WTC11 (cell line): ENCODE results near the gene ENAH. TPM values are rescaled to one million over a fixed set of nuclear protein-coding genes. Genes with fewer than 3 reads are reported as not detected.

Experiments used
- ATAC-seq: fragments of 200-7000 bp; cut with Tn5 transposase; 2 replicates; pipeline ENCODE4 v1.10.0; 2021; ENCODE audit warnings: mild to moderate bottlenecking, moderate library complexity
- CTCF ChIA-PET: fragments of 300-600 bp; sonication (Branson Sonifier 250); formaldehyde crosslinking; loops from one replicate; lab custom pipeline; 2021; ENCODE audit warnings: antibody characterized with exemption; lab: Charles Lee
- POLR2A ChIA-PET: fragments of 350-600 bp; sonication (Branson Sonifier 250); formaldehyde crosslinking; loops from one replicate; lab custom pipeline; 2021; ENCODE audit warnings: antibody characterized with exemption; lab: Charles Lee
- DNase-seq: peaks from one replicate; pipeline ENCODE4 v3.0.0; 2021; ENCODE audit warnings: low spot score
- H3K27ac Mint-ChIP-seq: 2 replicates; pipeline ENCODE4 v1.8.0; 2021; ENCODE audit warnings: mixed read lengths
- H3K27me3 Mint-ChIP-seq: 2 replicates; pipeline ENCODE4 v1.8.0; 2021; ENCODE audit warnings: low read depth, mild to moderate bottlenecking, moderate library complexity, mixed read lengths
- H3K36me3 Mint-ChIP-seq: 2 replicates; pipeline ENCODE4 v1.8.0; 2021; ENCODE audit warnings: mixed read lengths
- H3K4me1 Mint-ChIP-seq: 2 replicates; pipeline ENCODE4 v1.8.0; 2022; ENCODE audit warnings: mixed read lengths
- H3K4me3 Mint-ChIP-seq: 2 replicates; pipeline ENCODE4 v1.8.0; 2021; ENCODE audit warnings: mild to moderate bottlenecking, moderate library complexity, mixed read lengths
- H3K9me3 Mint-ChIP-seq: 2 replicates; pipeline ENCODE4 v1.8.0; 2021; ENCODE audit warnings: mixed read lengths
- CBFB ChIP-seq: sonication (generic); formaldehyde crosslinking; IDR thresholded peaks from 2 replicates; pipeline ENCODE4 v1.8.1; 2022; ENCODE audit warnings: mild to moderate bottlenecking, low read depth, missing genetic modification reagents
- CREM ChIP-seq: sonication (generic); formaldehyde crosslinking; IDR thresholded peaks from 2 replicates; pipeline ENCODE4 v1.8.1; 2022; ENCODE audit warnings: mild to moderate bottlenecking, missing genetic modification reagents, moderate library complexity
- GTF2I ChIP-seq: fragments of 250-450 bp; sonication (Bioruptor Pico); conservative IDR thresholded peaks from 2 replicates; pipeline ENCODE4 v1.4.0; 2021; ENCODE audit warnings: mild to moderate bottlenecking
- NFYB ChIP-seq: sonication (generic); formaldehyde crosslinking; conservative IDR thresholded peaks from 2 replicates; pipeline ENCODE4 v1.8.0; 2022; ENCODE audit warnings: low read depth, missing genetic modification reagents
- NR1H2 ChIP-seq: sonication (generic); formaldehyde crosslinking; IDR thresholded peaks from 2 replicates; pipeline ENCODE4 v1.9.0; 2021; ENCODE audit warnings: mild to moderate bottlenecking, moderate library complexity, missing genetic modification reagents
- NR3C1 ChIP-seq: sonication (generic); formaldehyde crosslinking; conservative IDR thresholded peaks from 2 replicates; pipeline ENCODE4 v1.8.1; 2023; ENCODE audit warnings: low read depth, mild to moderate bottlenecking, missing genetic modification reagents
- OVOL2 ChIP-seq: fragments of 250-450 bp; sonication (Bioruptor Pico); IDR thresholded peaks from 2 replicates; pipeline ENCODE4 v1.9.0; 2021; ENCODE audit warnings: mild to moderate bottlenecking, borderline replicate concordance
- RELA ChIP-seq: sonication (generic); formaldehyde crosslinking; IDR thresholded peaks from 2 replicates; pipeline ENCODE4 v1.8.1; 2022; ENCODE audit warnings: missing genetic modification reagents, mild to moderate bottlenecking, borderline replicate concordance
- SMAD3 ChIP-seq: sonication (generic); formaldehyde crosslinking; IDR thresholded peaks from 2 replicates; pipeline ENCODE4 v1.8.0; 2022; ENCODE audit warnings: missing genetic modification reagents, mild to moderate bottlenecking, borderline replicate concordance
- SOX15 ChIP-seq: fragments of 250-450 bp; sonication (Bioruptor Pico); IDR thresholded peaks from 2 replicates; pipeline ENCODE4 v1.9.0; 2021; ENCODE audit warnings: mild to moderate bottlenecking
- TEAD4 ChIP-seq: sonication (generic); formaldehyde crosslinking; IDR thresholded peaks from 2 replicates; pipeline ENCODE4 v1.8.0; 2022; ENCODE audit warnings: mild to moderate bottlenecking, missing genetic modification reagents
- ZNF138 ChIP-seq: sonication (generic); formaldehyde crosslinking; conservative IDR thresholded peaks from 2 replicates; pipeline ENCODE4 v1.8.1; 2022; ENCODE audit warnings: mild to moderate bottlenecking, moderate library complexity, missing genetic modification reagents
- ZNF263 ChIP-seq: sonication (generic); formaldehyde crosslinking; IDR thresholded peaks from 2 replicates; pipeline ENCODE4 v1.8.1; 2022; ENCODE audit warnings: low read depth, mild to moderate bottlenecking, moderate library complexity, missing genetic modification reagents
- ZNF423 ChIP-seq: fragments of 250-450 bp; sonication (Bioruptor Pico); IDR thresholded peaks from 2 replicates; pipeline ENCODE4 v2.1.2; 2022; ENCODE audit warnings: mild to moderate bottlenecking, moderate library complexity
- ZNF671 ChIP-seq: fragments of 250-450 bp; sonication (Bioruptor Pico); IDR thresholded peaks from 2 replicates; pipeline ENCODE4 v1.8.0; 2021; ENCODE audit warnings: mild to moderate bottlenecking
- total RNA-seq: library from RNA; stranded (reverse); gene quantifications from 3 replicates; pipeline ENCODE4 v1.2.3, GENCODE V29; 2021
- TF ChIP-seq, protein P1 (sequence below): sonication (generic); formaldehyde crosslinking; IDR thresholded peaks from 2 replicates; pipeline ENCODE4 v1.8.0; 2023; ENCODE audit warnings: mild to moderate bottlenecking, missing genetic modification reagents
- TF ChIP-seq, protein P2 (sequence below): fragments of 250-450 bp; sonication (Bioruptor Pico); IDR thresholded peaks from 2 replicates; pipeline ENCODE4 v1.9.0; 2021; ENCODE audit warnings: mild to moderate bottlenecking
- TF ChIP-seq, protein P3 (sequence below): sonication (generic); formaldehyde crosslinking; IDR thresholded peaks from 2 replicates; pipeline ENCODE4 v1.8.1; 2023; ENCODE audit warnings: mild to moderate bottlenecking, missing genetic modification reagents
- TF ChIP-seq, protein P4 (sequence below): sonication (generic); formaldehyde crosslinking; IDR thresholded peaks from 2 replicates; pipeline ENCODE4 v1.8.1; 2023; ENCODE audit warnings: mild to moderate bottlenecking, moderate library complexity, missing genetic modification reagents
- TF ChIP-seq, protein P5 (sequence below): sonication (generic); formaldehyde crosslinking; IDR thresholded peaks from 2 replicates; pipeline ENCODE4 v1.8.1; 2023; ENCODE audit warnings: mild to moderate bottlenecking, missing genetic modification reagents
- TF ChIP-seq, protein P6 (sequence below): sonication (generic); formaldehyde crosslinking; IDR thresholded peaks from 2 replicates; pipeline ENCODE4 v1.8.1; 2023; ENCODE audit warnings: mild to moderate bottlenecking, missing genetic modification reagents, borderline replicate concordance
- TF ChIP-seq, protein P7 (sequence below): sonication (generic); formaldehyde crosslinking; IDR thresholded peaks from 2 replicates; pipeline ENCODE4 v1.8.1; 2022; ENCODE audit warnings: low read depth, mild to moderate bottlenecking, moderate library complexity, missing genetic modification reagents, borderline replicate concordance

ENAH gene
- total RNA-seq, 1 experiment from 2014 or later, result 227 TPM

DNA sequence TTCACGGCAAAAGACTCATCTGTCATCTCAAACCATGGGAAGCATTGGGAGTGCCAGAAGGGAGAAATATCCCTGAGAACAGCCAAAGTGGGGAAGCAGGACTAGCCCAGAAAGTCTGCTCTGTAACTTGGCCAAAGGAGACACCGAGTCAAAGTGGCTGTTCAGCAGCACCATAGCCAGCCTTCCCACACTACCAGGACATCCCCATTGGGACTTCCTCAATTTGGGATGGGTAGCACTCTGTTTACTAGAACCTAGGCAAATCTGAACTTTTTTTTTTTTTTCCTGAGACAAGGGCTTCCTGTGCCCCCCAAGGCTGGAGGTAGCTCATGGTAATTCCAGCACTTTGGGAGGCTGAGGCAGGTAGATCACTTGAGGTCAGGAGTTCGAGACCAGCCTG lies 93.0 kb downstream of the ENAH start (continued):
- TF ChIP-seq, protein P1, sequence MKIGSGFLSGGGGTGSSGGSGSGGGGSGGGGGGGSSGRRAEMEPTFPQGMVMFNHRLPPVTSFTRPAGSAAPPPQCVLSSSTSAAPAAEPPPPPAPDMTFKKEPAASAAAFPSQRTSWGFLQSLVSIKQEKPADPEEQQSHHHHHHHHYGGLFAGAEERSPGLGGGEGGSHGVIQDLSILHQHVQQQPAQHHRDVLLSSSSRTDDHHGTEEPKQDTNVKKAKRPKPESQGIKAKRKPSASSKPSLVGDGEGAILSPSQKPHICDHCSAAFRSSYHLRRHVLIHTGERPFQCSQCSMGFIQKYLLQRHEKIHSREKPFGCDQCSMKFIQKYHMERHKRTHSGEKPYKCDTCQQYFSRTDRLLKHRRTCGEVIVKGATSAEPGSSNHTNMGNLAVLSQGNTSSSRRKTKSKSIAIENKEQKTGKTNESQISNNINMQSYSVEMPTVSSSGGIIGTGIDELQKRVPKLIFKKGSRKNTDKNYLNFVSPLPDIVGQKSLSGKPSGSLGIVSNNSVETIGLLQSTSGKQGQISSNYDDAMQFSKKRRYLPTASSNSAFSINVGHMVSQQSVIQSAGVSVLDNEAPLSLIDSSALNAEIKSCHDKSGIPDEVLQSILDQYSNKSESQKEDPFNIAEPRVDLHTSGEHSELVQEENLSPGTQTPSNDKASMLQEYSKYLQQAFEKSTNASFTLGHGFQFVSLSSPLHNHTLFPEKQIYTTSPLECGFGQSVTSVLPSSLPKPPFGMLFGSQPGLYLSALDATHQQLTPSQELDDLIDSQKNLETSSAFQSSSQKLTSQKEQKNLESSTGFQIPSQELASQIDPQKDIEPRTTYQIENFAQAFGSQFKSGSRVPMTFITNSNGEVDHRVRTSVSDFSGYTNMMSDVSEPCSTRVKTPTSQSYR, result no peak
- TF ChIP-seq NR1H2 (CRISPR knock-in tag), result no peak
- TF ChIP-seq ZNF671 (CRISPR knock-in tag), result no peak
- TF ChIP-seq, protein P2, sequence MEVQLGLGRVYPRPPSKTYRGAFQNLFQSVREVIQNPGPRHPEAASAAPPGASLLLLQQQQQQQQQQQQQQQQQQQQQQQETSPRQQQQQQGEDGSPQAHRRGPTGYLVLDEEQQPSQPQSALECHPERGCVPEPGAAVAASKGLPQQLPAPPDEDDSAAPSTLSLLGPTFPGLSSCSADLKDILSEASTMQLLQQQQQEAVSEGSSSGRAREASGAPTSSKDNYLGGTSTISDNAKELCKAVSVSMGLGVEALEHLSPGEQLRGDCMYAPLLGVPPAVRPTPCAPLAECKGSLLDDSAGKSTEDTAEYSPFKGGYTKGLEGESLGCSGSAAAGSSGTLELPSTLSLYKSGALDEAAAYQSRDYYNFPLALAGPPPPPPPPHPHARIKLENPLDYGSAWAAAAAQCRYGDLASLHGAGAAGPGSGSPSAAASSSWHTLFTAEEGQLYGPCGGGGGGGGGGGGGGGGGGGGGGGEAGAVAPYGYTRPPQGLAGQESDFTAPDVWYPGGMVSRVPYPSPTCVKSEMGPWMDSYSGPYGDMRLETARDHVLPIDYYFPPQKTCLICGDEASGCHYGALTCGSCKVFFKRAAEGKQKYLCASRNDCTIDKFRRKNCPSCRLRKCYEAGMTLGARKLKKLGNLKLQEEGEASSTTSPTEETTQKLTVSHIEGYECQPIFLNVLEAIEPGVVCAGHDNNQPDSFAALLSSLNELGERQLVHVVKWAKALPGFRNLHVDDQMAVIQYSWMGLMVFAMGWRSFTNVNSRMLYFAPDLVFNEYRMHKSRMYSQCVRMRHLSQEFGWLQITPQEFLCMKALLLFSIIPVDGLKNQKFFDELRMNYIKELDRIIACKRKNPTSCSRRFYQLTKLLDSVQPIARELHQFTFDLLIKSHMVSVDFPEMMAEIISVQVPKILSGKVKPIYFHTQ (CRISPR knock-in tag), result no peak
- TF ChIP-seq, protein P3, sequence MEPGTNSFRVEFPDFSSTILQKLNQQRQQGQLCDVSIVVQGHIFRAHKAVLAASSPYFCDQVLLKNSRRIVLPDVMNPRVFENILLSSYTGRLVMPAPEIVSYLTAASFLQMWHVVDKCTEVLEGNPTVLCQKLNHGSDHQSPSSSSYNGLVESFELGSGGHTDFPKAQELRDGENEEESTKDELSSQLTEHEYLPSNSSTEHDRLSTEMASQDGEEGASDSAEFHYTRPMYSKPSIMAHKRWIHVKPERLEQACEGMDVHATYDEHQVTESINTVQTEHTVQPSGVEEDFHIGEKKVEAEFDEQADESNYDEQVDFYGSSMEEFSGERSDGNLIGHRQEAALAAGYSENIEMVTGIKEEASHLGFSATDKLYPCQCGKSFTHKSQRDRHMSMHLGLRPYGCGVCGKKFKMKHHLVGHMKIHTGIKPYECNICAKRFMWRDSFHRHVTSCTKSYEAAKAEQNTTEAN (CRISPR knock-in tag), result no peak
- no peak for TF ChIP-seq GTF2I (CRISPR knock-in tag)
- TF ChIP-seq NR3C1 (CRISPR knock-in tag), result no peak
- TF ChIP-seq, protein P4, sequence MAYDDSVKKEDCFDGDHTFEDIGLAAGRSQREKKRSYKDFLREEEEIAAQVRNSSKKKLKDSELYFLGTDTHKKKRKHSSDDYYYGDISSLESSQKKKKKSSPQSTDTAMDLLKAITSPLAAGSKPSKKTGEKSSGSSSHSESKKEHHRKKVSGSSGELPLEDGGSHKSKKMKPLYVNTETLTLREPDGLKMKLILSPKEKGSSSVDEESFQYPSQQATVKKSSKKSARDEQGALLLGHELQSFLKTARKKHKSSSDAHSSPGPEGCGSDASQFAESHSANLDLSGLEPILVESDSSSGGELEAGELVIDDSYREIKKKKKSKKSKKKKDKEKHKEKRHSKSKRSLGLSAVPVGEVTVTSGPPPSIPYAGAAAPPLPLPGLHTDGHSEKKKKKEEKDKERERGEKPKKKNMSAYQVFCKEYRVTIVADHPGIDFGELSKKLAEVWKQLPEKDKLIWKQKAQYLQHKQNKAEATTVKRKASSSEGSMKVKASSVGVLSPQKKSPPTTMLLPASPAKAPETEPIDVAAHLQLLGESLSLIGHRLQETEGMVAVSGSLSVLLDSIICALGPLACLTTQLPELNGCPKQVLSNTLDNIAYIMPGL (CRISPR knock-in tag), result no peak
- TF ChIP-seq SOX15 (CRISPR knock-in tag), result no peak
- no peak for TF ChIP-seq CBFB (CRISPR knock-in tag)

DNA sequence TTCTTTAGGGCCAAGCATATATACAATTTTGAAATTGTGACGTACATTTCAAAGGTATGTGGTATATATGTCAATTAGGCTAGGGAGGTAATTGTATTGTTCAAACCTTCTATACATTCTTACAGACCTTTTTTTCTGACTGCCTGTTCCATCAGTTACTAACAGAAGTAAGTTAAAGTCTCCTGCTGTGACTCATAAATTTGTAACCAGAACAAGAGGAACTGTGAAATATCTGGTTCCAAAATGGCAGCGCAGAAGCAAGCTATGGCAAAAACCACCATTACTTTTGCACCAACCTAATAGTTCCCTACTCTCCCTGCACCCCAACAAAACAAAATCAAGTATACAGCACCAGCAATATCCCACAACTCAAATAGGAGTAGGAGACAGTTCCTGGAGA lies 93.6 kb downstream of the ENAH start:
- H3K36me3 Mint-ChIP-seq, result peaks cover 51% of the 10 kb centered on the region
- no peaks in the 10 kb centered on the region for H3K4me1 Mint-ChIP-seq
- POLR2A ChIA-PET, result no interaction called here
- no peak for ATAC-seq
- no peak overlapping the region for H3K4me3 Mint-ChIP-seq
- H3K9me3 Mint-ChIP-seq, result peaks cover 22% of the 10 kb centered on the region
- CTCF ChIA-PET, result no interaction called here
- no peak for DNase-seq
- no peaks in the 10 kb centered on the region for H3K27me3 Mint-ChIP-seq
- 0 out of 2 replicates have a peak overlapping the region, but pooled peaks have one; percentile 39 for H3K27ac Mint-ChIP-seq
- TF ChIP-seq ZNF138 (CRISPR knock-in tag), result no peak
- TF ChIP-seq ZNF263 (CRISPR knock-in tag), result no peak
- TF ChIP-seq OVOL2 (CRISPR knock-in tag), result no peak
- TF ChIP-seq ZNF423 (CRISPR knock-in tag), result no peak
- TF ChIP-seq RELA (CRISPR knock-in tag), result no peak
- no peak for TF ChIP-seq CREM (CRISPR knock-in tag)
- no peak for TF ChIP-seq GTF2I (CRISPR knock-in tag)
- no peak for TF ChIP-seq NFYB
- TF ChIP-seq, protein P5, sequence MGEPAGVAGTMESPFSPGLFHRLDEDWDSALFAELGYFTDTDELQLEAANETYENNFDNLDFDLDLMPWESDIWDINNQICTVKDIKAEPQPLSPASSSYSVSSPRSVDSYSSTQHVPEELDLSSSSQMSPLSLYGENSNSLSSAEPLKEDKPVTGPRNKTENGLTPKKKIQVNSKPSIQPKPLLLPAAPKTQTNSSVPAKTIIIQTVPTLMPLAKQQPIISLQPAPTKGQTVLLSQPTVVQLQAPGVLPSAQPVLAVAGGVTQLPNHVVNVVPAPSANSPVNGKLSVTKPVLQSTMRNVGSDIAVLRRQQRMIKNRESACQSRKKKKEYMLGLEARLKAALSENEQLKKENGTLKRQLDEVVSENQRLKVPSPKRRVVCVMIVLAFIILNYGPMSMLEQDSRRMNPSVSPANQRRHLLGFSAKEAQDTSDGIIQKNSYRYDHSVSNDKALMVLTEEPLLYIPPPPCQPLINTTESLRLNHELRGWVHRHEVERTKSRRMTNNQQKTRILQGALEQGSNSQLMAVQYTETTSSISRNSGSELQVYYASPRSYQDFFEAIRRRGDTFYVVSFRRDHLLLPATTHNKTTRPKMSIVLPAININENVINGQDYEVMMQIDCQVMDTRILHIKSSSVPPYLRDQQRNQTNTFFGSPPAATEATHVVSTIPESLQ (CRISPR knock-in tag), result no peak
- TF ChIP-seq, protein P6, sequence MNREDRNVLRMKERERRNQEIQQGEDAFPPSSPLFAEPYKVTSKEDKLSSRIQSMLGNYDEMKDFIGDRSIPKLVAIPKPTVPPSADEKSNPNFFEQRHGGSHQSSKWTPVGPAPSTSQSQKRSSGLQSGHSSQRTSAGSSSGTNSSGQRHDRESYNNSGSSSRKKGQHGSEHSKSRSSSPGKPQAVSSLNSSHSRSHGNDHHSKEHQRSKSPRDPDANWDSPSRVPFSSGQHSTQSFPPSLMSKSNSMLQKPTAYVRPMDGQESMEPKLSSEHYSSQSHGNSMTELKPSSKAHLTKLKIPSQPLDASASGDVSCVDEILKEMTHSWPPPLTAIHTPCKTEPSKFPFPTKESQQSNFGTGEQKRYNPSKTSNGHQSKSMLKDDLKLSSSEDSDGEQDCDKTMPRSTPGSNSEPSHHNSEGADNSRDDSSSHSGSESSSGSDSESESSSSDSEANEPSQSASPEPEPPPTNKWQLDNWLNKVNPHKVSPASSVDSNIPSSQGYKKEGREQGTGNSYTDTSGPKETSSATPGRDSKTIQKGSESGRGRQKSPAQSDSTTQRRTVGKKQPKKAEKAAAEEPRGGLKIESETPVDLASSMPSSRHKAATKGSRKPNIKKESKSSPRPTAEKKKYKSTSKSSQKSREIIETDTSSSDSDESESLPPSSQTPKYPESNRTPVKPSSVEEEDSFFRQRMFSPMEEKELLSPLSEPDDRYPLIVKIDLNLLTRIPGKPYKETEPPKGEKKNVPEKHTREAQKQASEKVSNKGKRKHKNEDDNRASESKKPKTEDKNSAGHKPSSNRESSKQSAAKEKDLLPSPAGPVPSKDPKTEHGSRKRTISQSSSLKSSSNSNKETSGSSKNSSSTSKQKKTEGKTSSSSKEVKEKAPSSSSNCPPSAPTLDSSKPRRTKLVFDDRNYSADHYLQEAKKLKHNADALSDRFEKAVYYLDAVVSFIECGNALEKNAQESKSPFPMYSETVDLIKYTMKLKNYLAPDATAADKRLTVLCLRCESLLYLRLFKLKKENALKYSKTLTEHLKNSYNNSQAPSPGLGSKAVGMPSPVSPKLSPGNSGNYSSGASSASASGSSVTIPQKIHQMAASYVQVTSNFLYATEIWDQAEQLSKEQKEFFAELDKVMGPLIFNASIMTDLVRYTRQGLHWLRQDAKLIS (CRISPR knock-in tag), result no peak
- TF ChIP-seq SMAD3 (CRISPR knock-in tag), result no peak
- TF ChIP-seq, protein P7, sequence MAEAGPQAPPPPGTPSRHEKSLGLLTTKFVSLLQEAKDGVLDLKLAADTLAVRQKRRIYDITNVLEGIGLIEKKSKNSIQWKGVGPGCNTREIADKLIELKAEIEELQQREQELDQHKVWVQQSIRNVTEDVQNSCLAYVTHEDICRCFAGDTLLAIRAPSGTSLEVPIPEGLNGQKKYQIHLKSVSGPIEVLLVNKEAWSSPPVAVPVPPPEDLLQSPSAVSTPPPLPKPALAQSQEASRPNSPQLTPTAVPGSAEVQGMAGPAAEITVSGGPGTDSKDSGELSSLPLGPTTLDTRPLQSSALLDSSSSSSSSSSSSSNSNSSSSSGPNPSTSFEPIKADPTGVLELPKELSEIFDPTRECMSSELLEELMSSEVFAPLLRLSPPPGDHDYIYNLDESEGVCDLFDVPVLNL (CRISPR knock-in tag), result no peak
- no peak for TF ChIP-seq TEAD4 (CRISPR knock-in tag)
